H9 (cell line): ENCODE data around the gene LENG1. TPM values are rescaled to one million over a fixed set of nuclear protein-coding genes. Genes with fewer than 3 reads are reported as not detected.

Source experiments
- DNase-seq: peaks from one replicate; pipeline ENCODE4 v3.0.0-alpha.2; 2017
- H2AFZ ChIP-seq: one replicate; pipeline ENCODE4 v1.6.1; 2013; ENCODE audit warnings: mild to moderate bottlenecking, low read length, control low read depth, moderate library complexity
- H2AK5ac ChIP-seq: 2 replicates; pipeline ENCODE4 v1.6.1; 2013; ENCODE audit warnings: low read length, control low read depth, mixed read lengths; ENCODE audit not compliant: insufficient read length
- H2BK120ac ChIP-seq: one replicate; pipeline ENCODE4 v1.6.1; 2013; ENCODE audit warnings: low read depth, mild to moderate bottlenecking, low read length, control low read depth, inconsistent platforms; ENCODE audit not compliant: poor library complexity, severe bottlenecking
- H2BK12ac ChIP-seq: 2 replicates; pipeline ENCODE4 v1.6.1; 2013; ENCODE audit warnings: low read length, control low read depth, mixed read lengths, low read depth; ENCODE audit not compliant: insufficient read length
- H2BK15ac ChIP-seq: 2 replicates; pipeline ENCODE4 v1.6.1; 2013; ENCODE audit warnings: low read depth, low read length, control low read depth
- H2BK20ac ChIP-seq: one replicate; pipeline ENCODE4 v1.6.1; 2013; ENCODE audit warnings: low read depth, mild to moderate bottlenecking, low read length, control low read depth, inconsistent platforms; ENCODE audit not compliant: poor library complexity, severe bottlenecking
- H2BK5ac ChIP-seq: 2 replicates; pipeline ENCODE4 v1.6.1; 2013; ENCODE audit warnings: low read length, control low read depth, mixed read lengths; ENCODE audit not compliant: insufficient read length
- H3K14ac ChIP-seq: 2 replicates; pipeline ENCODE4 v1.6.1; 2013; ENCODE audit warnings: low read length, control low read depth; ENCODE audit not compliant: insufficient read depth
- H3K18ac ChIP-seq: 2 replicates; pipeline ENCODE4 v1.6.1; 2013; ENCODE audit warnings: low read depth, mild to moderate bottlenecking, mixed read lengths, low read length, control low read depth; ENCODE audit not compliant: insufficient read length
- H3K23ac ChIP-seq: 2 replicates; pipeline ENCODE4 v1.6.1; 2013; ENCODE audit warnings: low read length, control low read depth, mixed read lengths, low read depth; ENCODE audit not compliant: insufficient read length
- H3K23me2 ChIP-seq: 2 replicates; pipeline ENCODE4 v1.6.1; 2013; ENCODE audit warnings: low read depth, mild to moderate bottlenecking, mixed read lengths, low read length, control low read depth; ENCODE audit not compliant: insufficient read length, poor library complexity, severe bottlenecking
- H3K27ac ChIP-seq: 2 replicates; pipeline ENCODE4 v1.5.1; 2013; ENCODE audit warnings: low read length, control low read depth, mixed read lengths, low read depth; ENCODE audit not compliant: insufficient read length
- H3K27me3 ChIP-seq: 2 replicates; pipeline ENCODE4 v1.6.1; 2013; ENCODE audit warnings: low read length, control low read depth, inconsistent platforms; ENCODE audit not compliant: insufficient read depth
- H3K4ac ChIP-seq: 2 replicates; pipeline ENCODE4 v1.6.1; 2013; ENCODE audit warnings: low read depth, mild to moderate bottlenecking, control low read depth, inconsistent platforms, low read length, moderate library complexity
- H3K4me1 ChIP-seq: 2 replicates; pipeline ENCODE4 v1.6.1; 2013; ENCODE audit warnings: low read length, control low read depth, inconsistent platforms; ENCODE audit not compliant: insufficient read depth
- H3K4me2 ChIP-seq: 2 replicates; pipeline ENCODE4 v1.6.1; 2013; ENCODE audit warnings: low read length, control low read depth, mixed read lengths; ENCODE audit not compliant: insufficient read length, insufficient read depth
- H3K56ac ChIP-seq: 2 replicates; pipeline ENCODE4 v1.6.1; 2013; ENCODE audit warnings: low read depth, mild to moderate bottlenecking, mixed read lengths, low read length, control low read depth; ENCODE audit not compliant: insufficient read length
- H3K79me1 ChIP-seq: 2 replicates; pipeline ENCODE4 v1.6.1; 2013; ENCODE audit warnings: low read depth, mild to moderate bottlenecking, moderate library complexity, low read length, control low read depth, inconsistent platforms; ENCODE audit not compliant: insufficient read depth, poor library complexity, severe bottlenecking
- H3K79me2 ChIP-seq: 2 replicates; pipeline ENCODE4 v1.6.1; 2013; ENCODE audit warnings: low read length, control low read depth, inconsistent platforms; ENCODE audit not compliant: insufficient read depth
- H3K9ac ChIP-seq: 2 replicates; pipeline ENCODE4 v1.6.1; 2013; ENCODE audit warnings: low read length, control low read depth, mixed read lengths; ENCODE audit not compliant: insufficient read length; ENCODE audit errors: extremely low read depth
- H3K9me3 ChIP-seq: one replicate; pipeline ENCODE4 v1.6.1; 2013; ENCODE audit warnings: low read depth, low read length, inconsistent platforms; ENCODE audit not compliant: control insufficient read depth
- H3T11ph ChIP-seq: one replicate; pipeline ENCODE4 v1.6.1; 2013; ENCODE audit warnings: mild to moderate bottlenecking, low read length, control low read depth, inconsistent platforms
- H4K20me1 ChIP-seq: one replicate; pipeline ENCODE4 v1.6.1; 2013; ENCODE audit not compliant: control insufficient read depth, insufficient read length, insufficient read depth
- H4K5ac ChIP-seq: 2 replicates; pipeline ENCODE4 v1.6.1; 2013; ENCODE audit warnings: low read depth, mild to moderate bottlenecking, mixed read lengths, low read length, control low read depth; ENCODE audit not compliant: insufficient read length
- H4K8ac ChIP-seq: replicated peaks from 2 replicates; pipeline ENCODE4 v1.6.1; 2013; ENCODE audit warnings: low read length, control low read depth, mixed read lengths, low read depth; ENCODE audit not compliant: insufficient read length
- H4K91ac ChIP-seq: 2 replicates; pipeline ENCODE4 v1.6.1; 2013; ENCODE audit warnings: low read depth, mild to moderate bottlenecking, moderate library complexity, mixed read lengths, low read length, control low read depth; ENCODE audit not compliant: insufficient read length
- H3K27ac Mint-ChIP-seq, 3 experiments: 2 replicates in 2 of 3; 3 replicates in 1 of 3; pipeline ENCODE4 v1.8.0; 2020 to 2021; ENCODE audit warnings: mixed read lengths in 3 of 3, mild to moderate bottlenecking in 1 of 3, moderate library complexity in 1 of 3
- H3K27me3 Mint-ChIP-seq: 2 replicates; pipeline ENCODE4 v1.8.0; 2021; ENCODE audit warnings: low read depth, mild to moderate bottlenecking, moderate library complexity, mixed read lengths
- H3K36me3 Mint-ChIP-seq, 3 experiments: 2 replicates in 2 of 3; 3 replicates in 1 of 3; pipeline ENCODE4 v1.8.0; 2020 to 2021; ENCODE audit warnings: low read depth in 3 of 3, mixed read lengths in 3 of 3; ENCODE audit not compliant: insufficient read depth in 1 of 3
- H3K4me1 Mint-ChIP-seq, 2 experiments: 2 replicates each; pipeline ENCODE4 v1.8.0; 2020; ENCODE audit warnings: mixed read lengths in 2 of 2
- H3K4me3 Mint-ChIP-seq, 2 experiments: 2 replicates in 1 of 2; 3 replicates in 1 of 2; pipeline ENCODE4 v1.8.0; 2020 to 2021; ENCODE audit warnings: mild to moderate bottlenecking in 2 of 2, mixed read lengths in 2 of 2, moderate library complexity in 1 of 2
- H3K9me3 Mint-ChIP-seq, 2 experiments: 2 replicates in 1 of 2; 3 replicates in 1 of 2; pipeline ENCODE4 v1.8.0; 2020; ENCODE audit warnings: mild to moderate bottlenecking in 2 of 2, mixed read lengths in 2 of 2, moderate library complexity in 1 of 2
- WGBS: extraction: QIAGEN DNeasy Blood & Tissue Kit; methylation state at CpG from one replicate; pipeline ENCODE4 v1.1.7; 2013; ENCODE audit warnings: missing lambda C conversion rate, low lambda C conversion rate, mixed read lengths; ENCODE audit not compliant: insufficient read length; ENCODE audit errors: extremely low coverage; 5-methylcytosine and 5-hydroxymethylcytosine counted together
- total RNA-seq: library from RNA; stranded (reverse); gene quantifications from 2 replicates; pipeline ENCODE4 v1.2.1, GENCODE V29; 2021
- TF ChIP-seq, protein P1 (sequence below): fragments of 200-600 bp; sonication (generic); conservative IDR thresholded peaks from 3 replicates; pipeline ENCODE4 v1.8.0; 2021; ENCODE audit warnings: antibody characterized with exemption, mild to moderate bottlenecking

Gene LENG1
- total RNA-seq, 1 experiment from 2014 or later = 7.1 TPM

DNA sequence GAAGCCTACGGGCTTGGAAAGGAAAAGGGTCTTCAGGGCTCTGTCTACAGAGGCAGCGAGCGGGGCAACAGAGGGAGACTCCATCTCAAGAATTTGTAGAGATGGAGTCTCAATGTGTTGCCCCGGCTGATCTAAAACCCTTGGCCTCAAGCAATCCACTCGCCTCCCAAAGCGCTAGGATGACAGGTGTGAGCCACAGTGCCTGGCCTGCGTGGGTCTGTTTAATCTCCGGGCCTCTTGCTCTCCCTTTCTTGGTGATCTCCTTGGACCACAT is 49.2 kb upstream of the LENG1 start:
- no peaks in the 10 kb centered on the region for H3K9me3 Mint-ChIP-seq
- H3K9me3 ChIP-seq = no peaks in the 10 kb centered on the region
- no peak overlapping the region for H3T11ph ChIP-seq
- no peak overlapping the region for H4K5ac ChIP-seq
- H3K27ac ChIP-seq = no peak overlapping the region
- H3K23me2 ChIP-seq = no peaks in the 10 kb centered on the region
- peaks cover 3% of the 10 kb centered on the region for H4K20me1 ChIP-seq
- H3K79me2 ChIP-seq = peaks cover 10% of the 10 kb centered on the region; the same call in 1 of the 2 replicates
- H3K4me1 Mint-ChIP-seq = peaks cover 28 to 45% of the 10 kb centered on the region in 2 experiments
- peak overlapping the region; percentile 85 to 95 (median 94); a peak in 6 of 7 replicates for H3K27ac Mint-ChIP-seq
- no peak overlapping the region for H3K14ac ChIP-seq
- TF ChIP-seq, protein P1, sequence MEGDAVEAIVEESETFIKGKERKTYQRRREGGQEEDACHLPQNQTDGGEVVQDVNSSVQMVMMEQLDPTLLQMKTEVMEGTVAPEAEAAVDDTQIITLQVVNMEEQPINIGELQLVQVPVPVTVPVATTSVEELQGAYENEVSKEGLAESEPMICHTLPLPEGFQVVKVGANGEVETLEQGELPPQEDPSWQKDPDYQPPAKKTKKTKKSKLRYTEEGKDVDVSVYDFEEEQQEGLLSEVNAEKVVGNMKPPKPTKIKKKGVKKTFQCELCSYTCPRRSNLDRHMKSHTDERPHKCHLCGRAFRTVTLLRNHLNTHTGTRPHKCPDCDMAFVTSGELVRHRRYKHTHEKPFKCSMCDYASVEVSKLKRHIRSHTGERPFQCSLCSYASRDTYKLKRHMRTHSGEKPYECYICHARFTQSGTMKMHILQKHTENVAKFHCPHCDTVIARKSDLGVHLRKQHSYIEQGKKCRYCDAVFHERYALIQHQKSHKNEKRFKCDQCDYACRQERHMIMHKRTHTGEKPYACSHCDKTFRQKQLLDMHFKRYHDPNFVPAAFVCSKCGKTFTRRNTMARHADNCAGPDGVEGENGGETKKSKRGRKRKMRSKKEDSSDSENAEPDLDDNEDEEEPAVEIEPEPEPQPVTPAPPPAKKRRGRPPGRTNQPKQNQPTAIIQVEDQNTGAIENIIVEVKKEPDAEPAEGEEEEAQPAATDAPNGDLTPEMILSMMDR = no peak
- H3K36me3 Mint-ChIP-seq = peaks cover 59 to 70% (median 61%) of the 10 kb centered on the region in 3 experiments
- no peak overlapping the region for H3K4ac ChIP-seq
- no peaks in the 10 kb centered on the region for H3K4me1 ChIP-seq
- H3K9ac ChIP-seq = no peak overlapping the region
- no peak overlapping the region for H2BK12ac ChIP-seq
- H4K8ac ChIP-seq = no peak overlapping the region
- H2AFZ ChIP-seq = no peak overlapping the region
- no peak overlapping the region for H2BK5ac ChIP-seq
- no peak for DNase-seq
- no peak overlapping the region for H4K91ac ChIP-seq
- no peak overlapping the region for H3K18ac ChIP-seq
- H3K79me1 ChIP-seq = peaks cover 2% of the 10 kb centered on the region
- peaks cover 3% of the 10 kb centered on the region for H3K27me3 Mint-ChIP-seq
- H2BK120ac ChIP-seq = no peak overlapping the region
- no CpG with 5 or more reads among the region's 8 CpGs for WGBS
- H3K27me3 ChIP-seq = no peaks in the 10 kb centered on the region
- H3K23ac ChIP-seq = no peak overlapping the region
- no peak overlapping the region for H2BK20ac ChIP-seq
- H2AK5ac ChIP-seq = no peak overlapping the region
- no peak overlapping the region for H3K56ac ChIP-seq
- no peak overlapping the region for H3K4me2 ChIP-seq
- H2BK15ac ChIP-seq = no peak overlapping the region
- peak overlapping the region in 1 of 2 experiments; percentile 54; a peak in 1 of 5 replicates for H3K4me3 Mint-ChIP-seq
